CD4-positive, alpha-beta T cell treated with Interferon alpha-2 for 1 hour (primary cell): Measurements from ENCODE around the gene PRTG.
"Not testable (repeated sequence)": the region's sequence is repeated elsewhere in the genome, so short reads cannot be mapped to it uniquely, and the experiment has no call there.

Experiments
- DNase-seq, 2 donors: peaks; one replicate each; pipeline ENCODE4 v3.0.0-alpha.2; 2020 to 2022

PRTG gene

GRCh38 chr15:55630858-55631257, 112.1 kb downstream of the PRTG start:
- DNase-seq, result no peak

GRCh38 chr15:55628369-55628730, 114.6 kb downstream of the PRTG start:
- no peak for DNase-seq

- DNase-seq, result no peak
Observed at GRCh38 chr15:55627730-55628368, 115.1 kb downstream of the PRTG start.

GRCh38 chr15:55619783-55620182, 123.2 kb downstream of the PRTG start:
- no peak for DNase-seq

- DNase-seq, result no peak
Observed at GRCh38 chr15:55618387-55618786, 124.6 kb downstream of the PRTG start.

- no peak for DNase-seq
Observed at GRCh38 chr15:55615445-55615844, 127.5 kb downstream of the PRTG start.

- no peak for DNase-seq
Observed at GRCh38 chr15:55613727-55614126, 129.2 kb downstream of the PRTG start.

- DNase-seq, result no peak
Observed at GRCh38 chr15:55606214-55606613, 136.7 kb downstream of the PRTG start.

GRCh38 chr15:55601374-55601773, 141.6 kb downstream of the PRTG start:
- no peak for DNase-seq

- no peak for DNase-seq
Observed at GRCh38 chr15:55599439-55599838, 143.5 kb downstream of the PRTG start.

- not testable (repeated sequence) for DNase-seq
Observed at GRCh38 chr15:55593019-55593418, 149.9 kb downstream of the PRTG start.

- no peak for DNase-seq
Observed at GRCh38 chr15:55590788-55591187, 152.2 kb downstream of the PRTG start.

- no peak for DNase-seq
Observed at GRCh38 chr15:55589287-55589686, 153.7 kb downstream of the PRTG start.

- no peak for DNase-seq
Observed at GRCh38 chr15:55588815-55589115, 154.2 kb downstream of the PRTG start.

- peak in 1 of 2 donors; percentile 26 for DNase-seq
Observed at GRCh38 chr15:55588070-55588814, 154.7 kb downstream of the PRTG start, which contains the start of gene PYGO1. Gene PYGO1, minus strand, starts transcription at chr15:55588345. Its CDS starts 462 bp downstream, at chr15:55587883.

GRCh38 chr15:55587321-55588069, 155.5 kb downstream of the PRTG start:
- DNase-seq, result no peak

- DNase-seq, result no peak
Observed at GRCh38 chr15:55586808-55587207, 156.1 kb downstream of the PRTG start.

GRCh38 chr15:55576943-55577342, 166.0 kb downstream of the PRTG start:
- DNase-seq, result no peak

GRCh38 chr15:55574096-55574495, 168.9 kb downstream of the PRTG start:
- no peak for DNase-seq

GRCh38 chr15:55573224-55573623, 169.7 kb downstream of the PRTG start:
- DNase-seq, result no peak

- no peak for DNase-seq
Observed at GRCh38 chr15:55564347-55565145, 178.4 kb downstream of the PRTG start.

GRCh38 chr15:55562601-55563000, 180.4 kb downstream of the PRTG start:
- no peak for DNase-seq
